Psoas muscle (tissue), 8 donors: Measurements from ENCODE around the gene LDB3. TPM values are rescaled to one million over a fixed set of nuclear protein-coding genes. Genes with fewer than 3 reads are reported as not detected.

ENCODE experiments used
- ATAC-seq, 4 donors: fragments of 200-7000 bp; cut with Tn5 transposase; one replicate each; pipeline ENCODE4 v1.9.1; 2020; ENCODE audit warnings: moderate library complexity in 3 of 4, mild to moderate bottlenecking in 2 of 4
- DNase-seq, 2 donors: peaks; one replicate each; pipeline ENCODE4 v3.0.0-alpha.2; 2020
- H3K27ac ChIP-seq: fragments of 200-600 bp; one replicate; pipeline ENCODE4 v1.8.0; 2022
- H3K27me3 ChIP-seq, 3 donors: fragments of 200-600 bp in 1 of 3; one replicate each; pipeline versions ENCODE4 v1.6.1 to v1.8.0; 2013 to 2022; ENCODE audit warnings: low read length in 2 of 3, mild to moderate bottlenecking in 2 of 3, moderate library complexity in 1 of 3; ENCODE audit not compliant: insufficient read depth in 3 of 3
- H3K36me3 ChIP-seq, 2 donors: fragments of 200-600 bp in 1 of 2; one replicate each; pipeline versions ENCODE4 v1.6.1 to v1.8.0; 2013 to 2022; ENCODE audit warnings: low read depth in 1 of 2, mild to moderate bottlenecking in 1 of 2, moderate library complexity in 1 of 2; ENCODE audit not compliant: insufficient read depth in 1 of 2
- H3K4me1 ChIP-seq: fragments of 200-600 bp; one replicate; pipeline ENCODE4 v1.8.0; 2022
- H3K4me3 ChIP-seq: fragments of 200-600 bp; one replicate; pipeline ENCODE4 v1.8.0; 2022; ENCODE audit warnings: mild to moderate bottlenecking
- H3K9me3 ChIP-seq: fragments of 200-600 bp; one replicate; pipeline ENCODE4 v1.8.0; 2022
- CTCF ChIP-seq: fragments of 200-600 bp; IDR thresholded peaks from one replicate; pipeline ENCODE4 v1.8.0; 2022; ENCODE audit warnings: antibody characterized with exemption
- WGBS, 3 donors: extraction: QIAGEN DNeasy Blood & Tissue Kit; methylation state at CpG; one replicate each; pipeline versions ENCODE4 v1.1.6 to v1.1.7; 2013; 5-methylcytosine and 5-hydroxymethylcytosine counted together
- intact Hi-C, 2 donors: fragments of 100-400 bp; cut with DNase I; formaldehyde crosslinking; loops; one replicate each; pipeline versions ENCODE4 v1.11.0 to v1.14.2; 2022
- polyA plus RNA-seq, 3 donors: library from polyadenylated mRNA; stranded (reverse); fragments of 200-250 nt; gene quantifications; one replicate each; pipeline ENCODE4 v1.2.3, GENCODE V29; 2013
- total RNA-seq, 4 donors: library from RNA; stranded (reverse); fragmentation: NEBNext Ultra II Directional in 2 of 4; extraction: Animal tissue kit (Norgen Biotek cat#: 25700) in 2 of 4; gene quantifications; one replicate each; pipeline versions ENCODE4 v1.2.1 to v1.2.4, GENCODE V29; 2021 to 2023
- donor health status: healthy with polysubstance abuse.
- donor health status: DM: no; HTN: no; CAD: no; lungs with moderate emphysema.
- donor health status: Bipolar disorder and iron deficiency.
- donor health status: healthy.
- donor health status: DM: yes; HTN: yes; CAD: no.
- donor health status: DM: no; HTN: no; CAD: no.
- donor health status: DM: no; HTN: no; CAD: no.
- donor health status: DM: yes; HTN: yes; CAD: no.

Gene LDB3
- total and polyA plus RNA-seq, 7 donors: 108 to 2,187 (median 615) TPM

GRCh38 chr10:86752311-86752710, 84.0 kb downstream of the LDB3 start:
- Histone ChIP-seq H3K4me3 (no peak overlapping the region), H3K27me3 (no peaks in the 10 kb centered on the region), H3K27ac (peak overlapping the region; percentile 100), H3K9me3 (no peaks in the 10 kb centered on the region), H3K36me3 (no peaks in the 10 kb centered on the region), H3K4me1 (peaks cover 26% of the 10 kb centered on the region)
- intact Hi-C loops: loop anchor here in 1 of 2 donors (2.0 kb wide), 1 partner anchor 18 kb away; no protein-coding TSS in a partner anchor
- WGBS, 3 donors: 43 to 69% (median 54%) methylated on average over 4 of the region's 4 CpGs
- no peak for TF ChIP-seq CTCF
- ATAC-seq (no peak), DNase-seq (no peak)

GRCh38 chr10:86753051-86753450, 84.7 kb downstream of the LDB3 start:
- TF ChIP-seq CTCF: no peak
- intact Hi-C loops: loop anchor here in 1 of 2 donors (2.0 kb wide), 1 partner anchor 18 kb away; no protein-coding TSS in a partner anchor
- ATAC-seq: no peak
- WGBS, 3 donors: 64 to 86% (median 77%) methylated on average over 2 of the region's 2 CpGs
- Histone ChIP-seq H3K4me3 (no peak overlapping the region), H3K36me3 (no peaks in the 10 kb centered on the region), H3K9me3 (no peaks in the 10 kb centered on the region), H3K27ac (peak overlapping the region; percentile 100), H3K27me3 (no peaks in the 10 kb centered on the region), H3K4me1 (peaks cover 26% of the 10 kb centered on the region)
- DNase-seq: no peak

- 39 to 52% (median 48%) methylated on average over 12 of the region's 12 CpGs for WGBS, 3 donors
- Histone ChIP-seq H3K27ac (peak overlapping the region; percentile 100), H3K27me3 (no peaks in the 10 kb centered on the region), H3K4me3 (peak overlapping the region; percentile 33), H3K36me3 (no peaks in the 10 kb centered on the region), H3K9me3 (no peaks in the 10 kb centered on the region), H3K4me1 (peaks cover 26% of the 10 kb centered on the region)
- ATAC-seq: peak; percentile 15 to 63 (median 50)
- intact Hi-C loops: loop anchor here in 1 of 2 donors (2.0 kb wide), 1 partner anchor 19 kb away; no protein-coding TSS in a partner anchor
- DNase-seq: peak in 1 of 2 donors; percentile 81
- no peak for TF ChIP-seq CTCF
Observed at GRCh38 chr10:86753638-86754434, 85.5 kb downstream of the LDB3 start.

- intact Hi-C loops: loop anchor here in 1 of 2 donors (5.0 kb wide), 1 partner anchor 43 kb away; no protein-coding TSS in a partner anchor
- peaks cover 38% of the 10 kb centered on the region for H3K4me1 ChIP-seq
Observed at GRCh38 chr10:86755454-86755739, 87.1 kb downstream of the LDB3 start.

More at GRCh38 chr10:86755454-86755739, 87.1 kb downstream of the LDB3 start:
- DNase-seq (no peak), ATAC-seq (no peak)
- no peaks in the 10 kb centered on the region for H3K27me3 ChIP-seq
- no peaks in the 10 kb centered on the region for H3K36me3 ChIP-seq
- peak overlapping the region; percentile 92 for H3K4me3 ChIP-seq
- no peaks in the 10 kb centered on the region for H3K9me3 ChIP-seq
- WGBS, 3 donors: 1 to 2% (median 2%) methylated on average over 9 of the region's 9 CpGs
- no peak for TF ChIP-seq CTCF
- peak overlapping the region; percentile 100 for H3K27ac ChIP-seq
